Loucy (cell line): ENCODE measurements around the gene NDRG3.

Experiments used
- H2AFZ ChIP-seq: fragments of 200-600 bp; sonication (generic); 2 replicates; pipeline ENCODE4 v1.6.0; 2016; ENCODE audit warnings: antibody characterized with exemption, mild to moderate bottlenecking, low read length, moderate library complexity
- H3F3A ChIP-seq: fragments of 200-600 bp; 2 replicates; pipeline ENCODE4 v1.6.0; 2016; ENCODE audit warnings: antibody characterized with exemption, low read depth, mild to moderate bottlenecking
- H3K27me3 ChIP-seq: fragments of 200-600 bp; sonication (generic); 2 replicates; pipeline ENCODE4 v1.6.1; 2014; ENCODE audit warnings: low read length, mild to moderate bottlenecking; ENCODE audit not compliant: insufficient read depth, poor library complexity, severe bottlenecking
- H3K36me3 ChIP-seq: fragments of 200-600 bp; sonication (generic); 2 replicates; pipeline ENCODE4 v1.6.1; 2016; ENCODE audit warnings: low read length; ENCODE audit not compliant: insufficient read depth
- H3K4me1 ChIP-seq: fragments of 200-600 bp; sonication (generic); 2 replicates; pipeline ENCODE4 v1.5.1; 2014; ENCODE audit warnings: low read length, mild to moderate bottlenecking; ENCODE audit not compliant: insufficient read depth, poor library complexity, severe bottlenecking
- H3K4me2 ChIP-seq: fragments of 200-600 bp; sonication (generic); 2 replicates; pipeline ENCODE4 v1.6.0; 2014; ENCODE audit warnings: antibody characterized with exemption, low read length, low read depth, mild to moderate bottlenecking; ENCODE audit not compliant: poor library complexity, severe bottlenecking
- H3K4me3 ChIP-seq: fragments of 200-600 bp; sonication (generic); 2 replicates; pipeline ENCODE4 v1.5.1; 2014; ENCODE audit warnings: low read length, mild to moderate bottlenecking, mixed read lengths; ENCODE audit not compliant: poor library complexity, severe bottlenecking
- H3K79me2 ChIP-seq: fragments of 200-600 bp; sonication (generic); 2 replicates; pipeline ENCODE4 v1.6.1; 2014; ENCODE audit warnings: low read length; ENCODE audit not compliant: insufficient read depth
- H3K9ac ChIP-seq: fragments of 200-600 bp; sonication (generic); 2 replicates; pipeline ENCODE4 v1.6.0; 2014; ENCODE audit warnings: mild to moderate bottlenecking, low read depth, low read length, moderate library complexity; ENCODE audit not compliant: poor library complexity, severe bottlenecking
- H3K9me2 ChIP-seq: fragments of 200-600 bp; sonication (generic); replicated peaks from 2 replicates; pipeline ENCODE4 v1.6.1; 2016; ENCODE audit warnings: low read depth, low read length, mixed read lengths
- H3K9me3 ChIP-seq: fragments of 200-600 bp; sonication (generic); 2 replicates; pipeline ENCODE4 v1.6.1; 2014; ENCODE audit warnings: mild to moderate bottlenecking, antibody characterized with exemption, low read length, low read depth; ENCODE audit not compliant: insufficient read depth
- H4K20me1 ChIP-seq: fragments of 200-600 bp; sonication (generic); 2 replicates; pipeline ENCODE4 v1.6.0; 2014; ENCODE audit warnings: antibody characterized with exemption, low read length, mild to moderate bottlenecking; ENCODE audit not compliant: insufficient read depth, poor library complexity, severe bottlenecking
- EZH2phosphoT487 ChIP-seq: fragments of 200-600 bp; IDR thresholded peaks from 2 replicates; pipeline ENCODE4 v1.6.1; 2018; ENCODE audit warnings: antibody characterized with exemption, mild to moderate bottlenecking, moderate library complexity, borderline replicate concordance
- TF ChIP-seq, protein P1 (sequence below): fragments of 200-600 bp; sonication (generic); conservative IDR thresholded peaks from 2 replicates; pipeline ENCODE4 v1.5.1; 2014; ENCODE audit warnings: mild to moderate bottlenecking, antibody characterized with exemption, low read length

NDRG3 gene

DNA sequence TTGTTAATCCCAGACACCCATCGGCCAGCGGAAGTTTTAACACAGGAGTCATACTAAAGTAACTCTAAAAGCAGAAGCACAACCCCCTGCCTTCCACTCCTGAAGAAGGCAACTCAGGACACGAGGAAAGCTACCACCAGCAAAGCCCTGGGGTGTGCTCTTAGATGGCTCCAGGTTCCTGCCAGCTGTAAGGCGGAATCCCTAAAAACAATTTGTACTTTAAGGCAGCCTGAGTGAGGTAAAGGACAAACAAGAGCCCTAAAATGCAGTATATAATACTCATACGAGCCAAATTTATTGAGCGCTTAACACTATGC is 8.7 kb downstream of the NDRG3 start:
- Histone ChIP-seq H2AFZ (no peak overlapping the region), H3K9ac (peak overlapping the region; percentile 9), H3K4me3 (no peak overlapping the region), H3K4me1 (peaks cover 49% of the 10 kb centered on the region), H3K27me3 (no peaks in the 10 kb centered on the region), H3K9me2 (no peaks in the 10 kb centered on the region), H3K4me2 (peak overlapping the region; percentile 26), H3F3A (peaks cover 3% of the 10 kb centered on the region; the same call in 1 of the 2 replicates), H3K9me3 (no peaks in the 10 kb centered on the region), H3K79me2 (peaks cover 4% of the 10 kb centered on the region), H4K20me1 (no peaks in the 10 kb centered on the region), H3K36me3 (no peaks in the 10 kb centered on the region)
- no peak for TF ChIP-seq EZH2phosphoT487
- TF ChIP-seq, protein P1, sequence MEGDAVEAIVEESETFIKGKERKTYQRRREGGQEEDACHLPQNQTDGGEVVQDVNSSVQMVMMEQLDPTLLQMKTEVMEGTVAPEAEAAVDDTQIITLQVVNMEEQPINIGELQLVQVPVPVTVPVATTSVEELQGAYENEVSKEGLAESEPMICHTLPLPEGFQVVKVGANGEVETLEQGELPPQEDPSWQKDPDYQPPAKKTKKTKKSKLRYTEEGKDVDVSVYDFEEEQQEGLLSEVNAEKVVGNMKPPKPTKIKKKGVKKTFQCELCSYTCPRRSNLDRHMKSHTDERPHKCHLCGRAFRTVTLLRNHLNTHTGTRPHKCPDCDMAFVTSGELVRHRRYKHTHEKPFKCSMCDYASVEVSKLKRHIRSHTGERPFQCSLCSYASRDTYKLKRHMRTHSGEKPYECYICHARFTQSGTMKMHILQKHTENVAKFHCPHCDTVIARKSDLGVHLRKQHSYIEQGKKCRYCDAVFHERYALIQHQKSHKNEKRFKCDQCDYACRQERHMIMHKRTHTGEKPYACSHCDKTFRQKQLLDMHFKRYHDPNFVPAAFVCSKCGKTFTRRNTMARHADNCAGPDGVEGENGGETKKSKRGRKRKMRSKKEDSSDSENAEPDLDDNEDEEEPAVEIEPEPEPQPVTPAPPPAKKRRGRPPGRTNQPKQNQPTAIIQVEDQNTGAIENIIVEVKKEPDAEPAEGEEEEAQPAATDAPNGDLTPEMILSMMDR, result no peak

DNA sequence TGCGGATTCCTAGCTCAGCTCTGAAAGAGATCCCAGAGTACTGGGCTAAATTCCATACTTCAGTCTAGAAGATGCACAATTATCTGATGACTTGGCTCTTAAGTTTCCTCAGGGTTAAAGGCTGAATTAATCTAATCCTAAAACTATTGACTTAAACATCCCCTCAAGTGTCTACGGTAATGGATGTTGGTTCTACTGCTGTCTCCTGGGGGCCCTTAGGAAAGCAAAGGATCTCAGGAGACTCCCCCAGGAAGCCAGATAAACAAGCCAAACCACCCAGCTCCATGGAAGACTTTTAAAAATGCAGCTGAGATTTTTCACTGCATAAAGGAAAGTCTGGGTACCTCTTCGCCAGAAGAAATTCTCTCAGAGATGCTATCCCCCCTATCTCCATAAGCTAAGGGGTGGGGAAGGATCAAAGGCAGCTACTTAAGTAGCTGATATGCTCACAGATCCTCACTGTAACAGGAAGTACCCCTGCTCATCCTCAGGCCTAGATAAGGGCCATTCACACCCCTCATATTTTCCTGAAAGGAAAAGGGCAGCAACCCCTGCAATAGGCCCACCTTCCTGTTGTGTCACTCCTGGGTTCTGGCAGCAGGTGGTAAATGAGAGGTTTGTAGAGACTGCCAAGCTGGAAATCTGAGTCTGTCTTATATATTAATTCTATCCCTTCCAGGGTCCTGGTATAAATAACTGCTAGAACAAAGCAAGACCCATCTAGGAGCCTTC is 9.3 kb downstream of the NDRG3 start:
- TF ChIP-seq EZH2phosphoT487, result no peak
- TF ChIP-seq, protein P1, result no peak
- Histone ChIP-seq H3K9me2 (no peaks in the 10 kb centered on the region), H3K27me3 (no peaks in the 10 kb centered on the region), H3K4me3 (no peak overlapping the region), H3K4me1 (peaks cover 45% of the 10 kb centered on the region), H3K9ac (peak overlapping the region; percentile 9), H4K20me1 (no peaks in the 10 kb centered on the region), H3K9me3 (no peaks in the 10 kb centered on the region), H3K79me2 (peaks cover 5% of the 10 kb centered on the region), H2AFZ (no peak overlapping the region), H3K36me3 (no peaks in the 10 kb centered on the region), H3K4me2 (peak overlapping the region; percentile 26), H3F3A (peaks cover 2% of the 10 kb centered on the region; the same call in 1 of the 2 replicates)

DNA sequence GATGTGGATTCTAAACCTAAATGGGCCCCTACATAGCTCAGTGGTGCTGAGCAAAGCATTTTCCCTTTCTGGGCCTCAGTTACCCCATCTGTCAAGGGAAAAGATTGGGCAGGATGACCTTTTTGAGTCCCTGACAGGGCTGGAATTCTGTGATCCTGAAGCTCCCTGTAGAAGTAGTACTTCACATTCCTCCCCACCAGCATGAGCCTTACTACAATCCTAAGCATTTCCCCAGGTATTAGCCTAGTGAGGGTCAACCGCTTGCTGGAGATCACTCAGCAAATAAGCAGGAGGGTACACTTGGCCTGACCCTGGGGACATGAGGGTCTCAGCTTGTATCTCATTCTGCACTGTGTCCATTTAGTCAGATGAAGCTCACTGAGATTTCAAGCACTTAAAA is 13.4 kb downstream of the NDRG3 start:
- Histone ChIP-seq H3K36me3 (no peaks in the 10 kb centered on the region), H3K4me1 (peaks cover 42% of the 10 kb centered on the region), H3F3A (no peaks in the 10 kb centered on the region; the same call in 1 of the 2 replicates), H3K79me2 (peaks cover 9% of the 10 kb centered on the region), H3K4me2 (peak overlapping the region; percentile 72), H4K20me1 (no peaks in the 10 kb centered on the region), H3K4me3 (no peak overlapping the region), H3K27me3 (no peaks in the 10 kb centered on the region), H3K9me3 (no peaks in the 10 kb centered on the region), H2AFZ (no peak overlapping the region), H3K9me2 (no peaks in the 10 kb centered on the region), H3K9ac (peak overlapping the region; percentile 70)
- no peak for TF ChIP-seq EZH2phosphoT487
- TF ChIP-seq, protein P1, result no peak
